K562 (cell line): ENCODE data around the gene MACROD2. TPM values are rescaled to one million over a fixed set of nuclear protein-coding genes. Genes with fewer than 3 reads are reported as not detected.

Experiments used
- ATAC-seq: fragments of 200-7000 bp; cut with Tn5 transposase; 3 replicates; pipeline ENCODE4 v1.9.1; 2020; ENCODE audit warnings: moderate library complexity
- BruUV-seq: library from RNA; stranded (reverse); fragments of 400-500 nt; replicated peaks from 2 replicates; lab custom pipeline; 2021; lab: Mats Ljungman, UMichigan
- CTCF ChIA-PET: fragments of 300-600 bp; formaldehyde crosslinking; extraction: SDS; loops from one replicate; lab custom pipeline; 2021; ENCODE audit warnings: low intra/inter-chr PET ratio; lab: Yijun Ruan, JAX
- POLR2A ChIA-PET: fragments of 300-600, 350-650 bp; sonication (Branson Sonifier 250); formaldehyde crosslinking; extraction: SDS; loops from one replicate; lab custom pipeline; 2021; ENCODE audit warnings: antibody characterized with exemption, inconsistent platforms; lab: Yijun Ruan, JAX
- DNase-seq, 4 experiments: peaks; one replicate each; pipeline versions ENCODE4 v3.0.0 to v3.0.0-alpha.2; 2011 to 2018; ENCODE audit warnings: low spot score in 3 of 4, mixed read lengths in 3 of 4; ENCODE audit errors: extremely low read depth in 1 of 4
- FAIRE-seq: peaks from 2 replicates; lab custom pipeline; 2011; peaks lifted over from hg19 to GRCh38; lab: Jason Lieb, UNC
- H2AFZ ChIP-seq: 2 replicates; pipeline ENCODE4 v1.6.0; 2011; ENCODE audit warnings: low read depth, low read length, control low read depth, inconsistent platforms
- H3K27ac ChIP-seq: fragments of 200-600 bp; 3 replicates; pipeline ENCODE4 v1.8.0; 2011; ENCODE audit warnings: low read depth, mild to moderate bottlenecking, control low read depth, inconsistent platforms, low read length, moderate library complexity, mixed read lengths; ENCODE audit errors: extremely low read depth
- H3K27me3 ChIP-seq, 2 experiments: fragments of 300-600 bp in 1 of 2; 2 replicates in 1 of 2; 3 replicates in 1 of 2; pipeline versions ENCODE4 v1.6.0 to v1.8.0; 2011; ENCODE audit warnings: inconsistent platforms in 2 of 2, low read length in 2 of 2, mild to moderate bottlenecking in 1 of 2, mixed read lengths in 1 of 2, moderate library complexity in 1 of 2; ENCODE audit not compliant: control insufficient read depth in 2 of 2, insufficient read depth in 2 of 2
- H3K36me3 ChIP-seq: fragments of 300-600 bp; 3 replicates; pipeline ENCODE4 v1.8.0; 2011; ENCODE audit warnings: mild to moderate bottlenecking, low read length, inconsistent platforms; ENCODE audit not compliant: control insufficient read depth, insufficient read depth
- H3K4me1 ChIP-seq, 2 experiments: fragments of 200-600 bp in 1 of 2; replicated peaks in 1 of 2; 2 replicates in 1 of 2; 3 replicates in 1 of 2; pipeline versions ENCODE4 v1.5.1 to v1.8.0; 2011; ENCODE audit warnings: inconsistent platforms in 2 of 2, low read length in 2 of 2, mild to moderate bottlenecking in 1 of 2, mixed read lengths in 1 of 2, moderate library complexity in 1 of 2; ENCODE audit not compliant: control insufficient read depth in 2 of 2, insufficient read depth in 2 of 2
- H3K4me2 ChIP-seq: 2 replicates; pipeline ENCODE4 v1.6.1; 2011; ENCODE audit warnings: low read length, control low read depth, inconsistent platforms, mixed read lengths; ENCODE audit not compliant: insufficient read depth
- H3K4me3 ChIP-seq: fragments of 200-600 bp; sonication (generic), shearing (Covaris generic); 2 replicates; pipeline ENCODE4 v1.5.1; 2016; ENCODE audit warnings: control low read depth, inconsistent platforms
- H3K79me2 ChIP-seq: fragments of 200-600 bp; 3 replicates; pipeline ENCODE4 v1.8.0; 2011; ENCODE audit warnings: low read length, inconsistent platforms; ENCODE audit not compliant: control insufficient read depth, insufficient read depth
- H3K9ac ChIP-seq, 2 experiments: 2 replicates each; pipeline versions ENCODE4 v1.6.0 to v1.6.1; 2011; ENCODE audit warnings: low read depth in 2 of 2, low read length in 2 of 2, control low read depth in 1 of 2, inconsistent platforms in 1 of 2, mild to moderate bottlenecking in 1 of 2, mixed read lengths in 1 of 2; ENCODE audit not compliant: insufficient read depth in 1 of 2
- H3K9me1 ChIP-seq: one replicate; pipeline ENCODE4 v1.6.0; 2011; ENCODE audit warnings: inconsistent platforms, mild to moderate bottlenecking, low read length, moderate library complexity; ENCODE audit not compliant: control insufficient read depth, insufficient read depth
- H3K9me3 ChIP-seq: replicated peaks from 2 replicates; pipeline ENCODE4 v1.5.1; 2011; ENCODE audit warnings: low read depth, low read length, inconsistent platforms; ENCODE audit not compliant: control insufficient read depth, insufficient read depth
- H4K20me1 ChIP-seq: replicated peaks from 2 replicates; pipeline ENCODE4 v1.6.1; 2011; ENCODE audit warnings: low read length, inconsistent platforms, mixed read lengths; ENCODE audit not compliant: control insufficient read depth, insufficient read depth
- CC2D1A ChIP-seq: fragments of 450-650 bp; IDR thresholded peaks from 2 replicates; pipeline ENCODE4 v1.6.1; 2017; ENCODE audit warnings: mild to moderate bottlenecking
- ESRRA ChIP-seq: fragments of 450-650 bp; IDR thresholded peaks from 2 replicates; pipeline ENCODE4 v1.6.1; 2014; ENCODE audit warnings: low read depth, mild to moderate bottlenecking, moderate library complexity, borderline replicate concordance
- HDAC1 ChIP-seq, 2 experiments: fragments of 450-650 bp; IDR thresholded peaks; 2 replicates each; pipeline ENCODE4 v1.6.1; 2016 to 2017; ENCODE audit warnings: inconsistent platforms in 1 of 2, mild to moderate bottlenecking in 1 of 2, moderate library complexity in 1 of 2
- KAT2B ChIP-seq: IDR thresholded peaks from one replicate; pipeline ENCODE4 v1.6.1; 2012; ENCODE audit warnings: low read depth, mild to moderate bottlenecking, control low read depth, inconsistent platforms, low read length, moderate library complexity
- KLF16 ChIP-seq: IDR thresholded peaks from 2 replicates; pipeline ENCODE4 v1.6.1; 2016; ENCODE audit warnings: antibody characterized with exemption
- MXI1 ChIP-seq: IDR thresholded peaks from 2 replicates; pipeline ENCODE4 v1.6.1; 2011; ENCODE audit warnings: low read depth, mild to moderate bottlenecking, improper control_type of control experiment, low read length
- PHF21A ChIP-seq: fragments of 450-650 bp; IDR thresholded peaks from 2 replicates; pipeline ENCODE4 v1.6.1; 2017; ENCODE audit warnings: low read depth, borderline replicate concordance
- SREBF1 ChIP-seq: fragments of 150-350 bp; IDR thresholded peaks from 2 replicates; pipeline ENCODE4 v1.6.1; 2014; ENCODE audit warnings: antibody characterized with exemption, low read depth, low read length, borderline replicate concordance
- SRSF1 ChIP-seq: fragments of 200-400 bp; formaldehyde crosslinking; IDR thresholded peaks from 2 replicates; pipeline ENCODE4 v1.6.1; 2017; ENCODE audit warnings: mild to moderate bottlenecking, low read depth, low read length, moderate library complexity
- TAL1 ChIP-seq: fragments of 450-650 bp; IDR thresholded peaks from 2 replicates; pipeline ENCODE4 v1.6.1; 2016; ENCODE audit warnings: mild to moderate bottlenecking
- TCF7L2 ChIP-seq: fragments of 150-350 bp; IDR thresholded peaks from 2 replicates; pipeline ENCODE4 v1.6.1; 2016; ENCODE audit warnings: low read depth, mild to moderate bottlenecking, low read length, moderate library complexity
- ZBTB8A ChIP-seq: fragments of 450-650 bp; IDR thresholded peaks from 2 replicates; pipeline ENCODE4 v1.6.1; 2018; ENCODE audit warnings: mild to moderate bottlenecking, moderate library complexity; ENCODE audit not compliant: partially characterized antibody
- ZNF165 ChIP-seq: fragments of 250-450 bp; sonication (Bioruptor Pico); IDR thresholded peaks from 2 replicates; pipeline ENCODE4 v1.4.0; 2020; ENCODE audit warnings: borderline replicate concordance
- WGBS: fragments of 100-300 bp; shearing (Covaris generic); methylation state at CpG from one replicate; pipeline ENCODE4 v1.1.6; 2016; ENCODE audit warnings: low coverage, mixed read lengths; ENCODE audit not compliant: insufficient coverage; ENCODE audit errors: missing lambda C conversion rate; 5-methylcytosine and 5-hydroxymethylcytosine counted together
- in situ Hi-C: fragments of 300-500 bp; cut with MboI; formaldehyde crosslinking; loops from 4 replicates; pipeline ENCODE4 v1.15.0; 2018; ENCODE audit warnings: inconsistent platforms, mixed read lengths
- intact Hi-C: fragments of 100-400 bp; cut with micrococcal nuclease; formaldehyde crosslinking; loops from 2 replicates; pipeline ENCODE4 v1.14.2; 2022
- polyA plus RNA-seq, 8 experiments: library from polyadenylated mRNA; depleted of rRNA in 4 of 8; stranded (reverse) in 5 of 8; unstranded in 3 of 8; fragments of >200 nt; fragmentation: Nextera tagmentation in 2 of 8; fragmentation: Illumina TruSeq in 1 of 8; extraction: Ambion mirVana in 2 of 8; extraction: Trizol in 1 of 8; gene quantifications; 2 replicates each; pipeline versions ENCODE4 v1.2.1 to v1.2.3, GENCODE V29; 2011 to 2014; ENCODE audit warnings: inconsistent platforms in 1 of 8, missing spikeins in 1 of 8
- total RNA-seq, 7 experiments: library from RNA; depleted of rRNA in 6 of 7; stranded (reverse); fragments of >200 nt in 6 of 7; fragmentation: Illumina TruSeq in 2 of 7; extraction: Trizol in 2 of 7; gene quantifications; 2 replicates each; pipeline versions ENCODE4 v1.2.1 to v1.2.3, GENCODE V29; 2011 to 2021; ENCODE audit warnings: low replicate concordance in 1 of 7
- TF ChIP-seq, protein P1 (sequence below): fragments of 450-650 bp; IDR thresholded peaks from 2 replicates; pipeline ENCODE4 v1.6.1; 2017; ENCODE audit warnings: antibody characterized with exemption
- TF ChIP-seq, protein P2 (sequence below): sonication (generic); formaldehyde crosslinking; IDR thresholded peaks from 2 replicates; pipeline ENCODE4 v1.4.0; 2020; ENCODE audit warnings: mild to moderate bottlenecking, missing genetic modification reagents
- TF ChIP-seq, protein P3 (sequence below): fragments of 150-350 bp; conservative IDR thresholded peaks from 2 replicates; pipeline ENCODE4 v1.6.1; 2014; ENCODE audit warnings: low read length
- TF ChIP-seq, protein P4 (sequence below): sonication (generic); formaldehyde crosslinking; IDR thresholded peaks from 2 replicates; pipeline ENCODE4 v1.8.1; 2022; ENCODE audit warnings: missing genetic modification reagents

Gene MACROD2
- total and polyA plus RNA-seq, 9 of the 15 experiments (the other 6 are each of a cell fraction or from before 2014, with no cell fraction given), result not detected

DNA sequence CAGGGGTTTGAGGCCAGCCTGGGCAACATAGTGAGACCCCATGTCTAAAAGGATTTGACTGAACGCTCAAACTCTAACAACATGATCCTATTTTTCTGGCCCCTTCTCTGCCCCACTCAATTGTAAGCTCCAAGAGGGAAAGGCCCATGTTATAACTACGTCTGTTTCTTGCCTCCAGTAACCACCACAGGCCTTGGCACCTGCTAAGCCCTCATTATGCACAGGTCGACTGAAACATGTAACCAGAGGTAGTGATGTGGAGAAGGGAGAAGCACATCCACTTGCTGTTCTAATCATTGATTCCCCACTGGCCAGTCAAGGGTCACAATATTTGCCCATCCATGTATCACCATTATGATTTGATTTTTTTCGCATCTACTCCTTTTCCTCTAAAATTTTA is 2102.5 kb downstream of the MACROD2 start:
- no peaks in the 10 kb centered on the region for H3K27me3 ChIP-seq
- WGBS, result 0% methylated on average over 3 of the region's 4 CpGs
- no TSS peak for BruUV-seq
- H3K9me3 ChIP-seq, result no peaks in the 10 kb centered on the region
- no peaks in the 10 kb centered on the region for H3K79me2 ChIP-seq
- POLR2A ChIA-PET, result no interaction called here
- no peaks in the 10 kb centered on the region for H3K4me1 ChIP-seq
- H3K27ac ChIP-seq, result no peak overlapping the region
- no peak overlapping the region for H3K4me3 ChIP-seq
- H3K36me3 ChIP-seq, result no peaks in the 10 kb centered on the region
- CTCF ChIA-PET, result no interaction called here
- H2AFZ ChIP-seq, result no peak overlapping the region
- no peaks in the 10 kb centered on the region for H4K20me1 ChIP-seq
- H3K9ac ChIP-seq, result no peak overlapping the region
- no peak for DNase-seq
- no peak for ATAC-seq
- intact Hi-C loops, result no loop called here
- FAIRE-seq, result no peak
- H3K4me2 ChIP-seq, result no peak overlapping the region
- in situ Hi-C loops, result no loop called here
- H3K9me1 ChIP-seq, result no peaks in the 10 kb centered on the region
- TF ChIP-seq, protein P1, sequence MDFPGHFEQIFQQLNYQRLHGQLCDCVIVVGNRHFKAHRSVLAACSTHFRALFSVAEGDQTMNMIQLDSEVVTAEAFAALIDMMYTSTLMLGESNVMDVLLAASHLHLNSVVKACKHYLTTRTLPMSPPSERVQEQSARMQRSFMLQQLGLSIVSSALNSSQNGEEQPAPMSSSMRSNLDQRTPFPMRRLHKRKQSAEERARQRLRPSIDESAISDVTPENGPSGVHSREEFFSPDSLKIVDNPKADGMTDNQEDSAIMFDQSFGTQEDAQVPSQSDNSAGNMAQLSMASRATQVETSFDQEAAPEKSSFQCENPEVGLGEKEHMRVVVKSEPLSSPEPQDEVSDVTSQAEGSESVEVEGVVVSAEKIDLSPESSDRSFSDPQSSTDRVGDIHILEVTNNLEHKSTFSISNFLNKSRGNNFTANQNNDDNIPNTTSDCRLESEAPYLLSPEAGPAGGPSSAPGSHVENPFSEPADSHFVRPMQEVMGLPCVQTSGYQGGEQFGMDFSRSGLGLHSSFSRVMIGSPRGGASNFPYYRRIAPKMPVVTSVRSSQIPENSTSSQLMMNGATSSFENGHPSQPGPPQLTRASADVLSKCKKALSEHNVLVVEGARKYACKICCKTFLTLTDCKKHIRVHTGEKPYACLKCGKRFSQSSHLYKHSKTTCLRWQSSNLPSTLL, result no peak
- no peak for TF ChIP-seq KLF16
- TF ChIP-seq ZBTB8A, result no peak
- TF ChIP-seq ESRRA, result no peak
- TF ChIP-seq, protein P2, sequence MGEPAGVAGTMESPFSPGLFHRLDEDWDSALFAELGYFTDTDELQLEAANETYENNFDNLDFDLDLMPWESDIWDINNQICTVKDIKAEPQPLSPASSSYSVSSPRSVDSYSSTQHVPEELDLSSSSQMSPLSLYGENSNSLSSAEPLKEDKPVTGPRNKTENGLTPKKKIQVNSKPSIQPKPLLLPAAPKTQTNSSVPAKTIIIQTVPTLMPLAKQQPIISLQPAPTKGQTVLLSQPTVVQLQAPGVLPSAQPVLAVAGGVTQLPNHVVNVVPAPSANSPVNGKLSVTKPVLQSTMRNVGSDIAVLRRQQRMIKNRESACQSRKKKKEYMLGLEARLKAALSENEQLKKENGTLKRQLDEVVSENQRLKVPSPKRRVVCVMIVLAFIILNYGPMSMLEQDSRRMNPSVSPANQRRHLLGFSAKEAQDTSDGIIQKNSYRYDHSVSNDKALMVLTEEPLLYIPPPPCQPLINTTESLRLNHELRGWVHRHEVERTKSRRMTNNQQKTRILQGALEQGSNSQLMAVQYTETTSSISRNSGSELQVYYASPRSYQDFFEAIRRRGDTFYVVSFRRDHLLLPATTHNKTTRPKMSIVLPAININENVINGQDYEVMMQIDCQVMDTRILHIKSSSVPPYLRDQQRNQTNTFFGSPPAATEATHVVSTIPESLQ (CRISPR knock-in tag), result no peak
- no peak for TF ChIP-seq MXI1
- no peak for TF ChIP-seq SRSF1
- TF ChIP-seq ZNF165 (CRISPR knock-in tag), result no peak
- no peak for TF ChIP-seq TAL1
- TF ChIP-seq SREBF1, result no peak
- no peak for TF ChIP-seq KAT2B
- TF ChIP-seq PHF21A, result no peak
- TF ChIP-seq, protein P3, sequence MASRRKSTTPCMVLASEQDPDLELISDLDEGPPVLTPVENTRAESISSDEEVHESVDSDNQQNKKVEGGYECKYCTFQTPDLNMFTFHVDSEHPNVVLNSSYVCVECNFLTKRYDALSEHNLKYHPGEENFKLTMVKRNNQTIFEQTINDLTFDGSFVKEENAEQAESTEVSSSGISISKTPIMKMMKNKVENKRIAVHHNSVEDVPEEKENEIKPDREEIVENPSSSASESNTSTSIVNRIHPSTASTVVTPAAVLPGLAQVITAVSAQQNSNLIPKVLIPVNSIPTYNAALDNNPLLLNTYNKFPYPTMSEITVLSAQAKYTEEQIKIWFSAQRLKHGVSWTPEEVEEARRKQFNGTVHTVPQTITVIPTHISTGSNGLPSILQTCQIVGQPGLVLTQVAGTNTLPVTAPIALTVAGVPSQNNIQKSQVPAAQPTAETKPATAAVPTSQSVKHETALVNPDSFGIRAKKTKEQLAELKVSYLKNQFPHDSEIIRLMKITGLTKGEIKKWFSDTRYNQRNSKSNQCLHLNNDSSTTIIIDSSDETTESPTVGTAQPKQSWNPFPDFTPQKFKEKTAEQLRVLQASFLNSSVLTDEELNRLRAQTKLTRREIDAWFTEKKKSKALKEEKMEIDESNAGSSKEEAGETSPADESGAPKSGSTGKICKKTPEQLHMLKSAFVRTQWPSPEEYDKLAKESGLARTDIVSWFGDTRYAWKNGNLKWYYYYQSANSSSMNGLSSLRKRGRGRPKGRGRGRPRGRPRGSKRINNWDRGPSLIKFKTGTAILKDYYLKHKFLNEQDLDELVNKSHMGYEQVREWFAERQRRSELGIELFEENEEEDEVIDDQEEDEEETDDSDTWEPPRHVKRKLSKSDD, result no peak
- TF ChIP-seq CC2D1A, result no peak
- TF ChIP-seq, protein P4, sequence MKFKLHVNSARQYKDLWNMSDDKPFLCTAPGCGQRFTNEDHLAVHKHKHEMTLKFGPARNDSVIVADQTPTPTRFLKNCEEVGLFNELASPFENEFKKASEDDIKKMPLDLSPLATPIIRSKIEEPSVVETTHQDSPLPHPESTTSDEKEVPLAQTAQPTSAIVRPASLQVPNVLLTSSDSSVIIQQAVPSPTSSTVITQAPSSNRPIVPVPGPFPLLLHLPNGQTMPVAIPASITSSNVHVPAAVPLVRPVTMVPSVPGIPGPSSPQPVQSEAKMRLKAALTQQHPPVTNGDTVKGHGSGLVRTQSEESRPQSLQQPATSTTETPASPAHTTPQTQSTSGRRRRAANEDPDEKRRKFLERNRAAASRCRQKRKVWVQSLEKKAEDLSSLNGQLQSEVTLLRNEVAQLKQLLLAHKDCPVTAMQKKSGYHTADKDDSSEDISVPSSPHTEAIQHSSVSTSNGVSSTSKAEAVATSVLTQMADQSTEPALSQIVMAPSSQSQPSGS, result no peak
- TF ChIP-seq HDAC1 (IDR thresholded peaks at IDR 0.05), result no peak
- no peak for TF ChIP-seq TCF7L2
